Activated CD4-positive, alpha-beta T cell treated with anti-CD3 and anti-CD28 coated beads, Interleukin-10, Interleukin-2, amounts not matched to agents 100 ng/mL and 50 ng/mL, durations not matched to agents 16 hours and 8 hours (primary cell): ENCODE results near the gene POC5.
"Not testable (repeated sequence)": the region's sequence is repeated elsewhere in the genome, so short reads cannot be mapped to it uniquely, and the experiment has no call there.

Source experiments
- DNase-seq: peaks from one replicate; pipeline ENCODE4 v3.0.0-alpha.2; 2020

Gene POC5

DNA sequence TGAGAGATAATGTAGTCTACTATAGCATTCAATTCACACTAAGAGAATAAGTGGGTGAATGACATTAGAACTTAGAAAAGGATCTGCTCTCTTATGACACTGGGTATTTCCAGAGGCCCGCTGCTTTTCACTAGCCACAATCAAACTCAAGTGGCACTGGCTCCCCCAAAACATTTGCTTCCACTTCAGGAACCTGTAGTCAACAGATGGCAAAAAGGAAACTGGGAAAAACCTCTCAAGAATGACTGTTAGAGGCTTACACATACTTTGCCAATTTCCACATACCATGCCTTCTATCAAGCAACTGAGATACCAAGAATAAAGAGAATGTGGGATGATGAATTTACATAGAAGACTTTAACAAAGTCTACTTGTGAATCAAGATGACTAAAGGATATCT lies 11.2 kb downstream of the POC5 start:
- DNase-seq: no peak

DNA sequence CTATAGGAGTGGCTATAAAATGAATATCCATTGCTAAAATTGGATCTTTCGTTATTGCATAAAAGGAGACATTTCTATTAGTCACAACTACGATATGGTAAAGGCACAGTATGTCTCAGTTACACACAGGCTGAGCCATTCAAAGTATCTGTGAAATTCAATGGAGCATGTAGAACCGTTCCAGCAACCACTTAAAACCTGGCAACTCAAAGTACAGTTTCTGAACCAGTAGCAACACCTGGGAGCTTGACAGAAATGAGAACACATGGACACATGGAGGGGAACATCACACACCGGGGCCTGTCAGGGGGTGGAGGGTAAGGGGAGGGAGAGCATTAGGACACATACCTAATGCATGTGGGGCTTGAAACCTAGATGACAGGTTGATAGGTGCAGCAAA lies 15.4 kb downstream of the POC5 start:
- DNase-seq: no peak

DNA sequence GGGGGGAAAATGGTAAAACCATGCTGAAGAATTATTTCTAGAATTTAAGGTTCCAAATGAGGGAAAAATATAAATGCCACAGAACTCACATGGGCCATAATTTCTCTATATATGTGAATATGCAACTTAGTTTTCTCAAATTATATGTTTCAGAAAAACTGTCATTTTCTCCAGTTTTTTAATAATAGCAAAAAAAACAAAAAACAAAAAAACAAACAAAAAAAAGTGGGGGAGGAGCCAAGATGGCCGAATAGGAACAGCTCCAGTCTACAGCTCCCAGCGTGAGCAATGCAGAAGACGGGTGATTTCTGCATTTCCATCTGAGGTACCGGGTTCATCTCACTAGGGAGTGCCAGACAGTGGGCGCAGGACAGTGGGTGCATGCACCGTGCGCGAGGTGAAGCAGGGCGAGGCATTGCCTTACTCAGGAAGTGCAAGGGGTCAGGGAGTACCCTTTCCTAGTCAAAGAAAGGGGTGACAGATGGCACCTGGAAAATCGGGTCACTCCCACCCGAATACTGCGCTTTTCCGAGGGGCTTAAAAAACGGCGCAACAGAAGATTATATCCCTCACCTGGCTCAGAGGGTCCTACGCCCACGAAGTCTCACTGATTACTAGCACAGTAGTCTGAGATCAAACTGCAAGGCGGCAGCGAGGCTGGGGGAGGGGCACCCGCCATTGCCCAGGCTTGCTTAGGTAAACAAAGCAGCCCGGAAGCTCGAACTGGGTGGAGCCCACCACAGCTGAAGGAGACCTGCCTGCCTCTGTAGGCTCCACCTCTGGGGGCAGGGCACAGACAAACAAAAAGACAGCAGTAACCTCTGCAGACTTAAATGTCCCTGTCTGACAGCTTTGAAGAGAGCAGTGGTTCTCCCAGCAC lies 21.5 kb downstream of the POC5 start:
- not testable (repeated sequence) for DNase-seq

- no peak for DNase-seq
These were observed 22.5 kb downstream of the POC5 start for GRCh38 chr5:75694781-75695180.

GRCh38 chr5:75690669-75691068 lies 26.6 kb downstream of the POC5 start:
- peak; percentile 26 for DNase-seq

GRCh38 chr5:75686480-75686879 lies 30.8 kb downstream of the POC5 start:
- no peak for DNase-seq

DNA sequence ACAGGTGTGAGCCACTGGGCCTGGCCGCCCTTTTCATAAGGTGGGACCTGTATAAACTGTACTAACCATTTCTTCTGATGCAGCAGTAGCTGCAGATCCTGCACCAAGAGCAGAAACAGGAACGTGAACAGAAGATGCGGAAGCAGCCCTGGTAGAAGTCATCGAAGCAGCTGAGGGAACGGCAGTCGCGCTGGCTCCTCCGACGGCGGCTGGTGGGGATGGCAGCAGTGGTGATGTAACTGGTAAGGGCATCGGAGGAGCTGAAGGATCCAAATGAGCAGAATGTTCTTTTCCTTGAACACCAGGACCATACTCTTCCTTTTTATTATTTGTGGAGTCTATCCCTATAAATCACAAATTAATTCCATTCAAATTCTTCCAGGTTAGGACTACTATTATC lies 32.1 kb downstream of the POC5 start:
- DNase-seq: no peak

GRCh38 chr5:75681125-75681830 lies 36.0 kb downstream of the POC5 start:
- peak; percentile 47 for DNase-seq

- peak; percentile 47 for DNase-seq
These were observed 39.1 kb downstream of the POC5 start for GRCh38 chr5:75678155-75678554.

GRCh38 chr5:75677607-75678006 lies 39.6 kb downstream of the POC5 start:
- DNase-seq: no peak

- DNase-seq: no peak
These were observed 41.5 kb downstream of the POC5 start for GRCh38 chr5:75675783-75676182.

DNA sequence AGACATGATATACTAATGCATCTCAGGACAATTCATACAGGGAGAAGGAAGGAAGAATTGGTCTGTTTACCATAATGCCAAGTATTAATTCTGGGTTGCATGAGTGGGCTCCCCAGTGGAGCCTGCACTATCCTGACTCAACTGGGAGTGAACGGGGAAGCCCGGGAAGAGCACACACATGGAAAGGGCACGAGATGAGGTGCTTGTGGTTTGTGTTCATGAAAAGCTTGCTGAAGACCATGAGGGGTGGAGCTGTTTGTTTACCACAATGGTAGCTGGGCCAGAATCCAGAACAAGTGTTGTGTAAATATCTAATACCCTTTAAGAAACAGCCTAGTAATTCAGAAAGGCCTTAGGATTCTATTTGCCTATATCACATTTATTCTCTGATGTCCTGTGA lies 44.6 kb downstream of the POC5 start:
- DNase-seq: no peak

DNA sequence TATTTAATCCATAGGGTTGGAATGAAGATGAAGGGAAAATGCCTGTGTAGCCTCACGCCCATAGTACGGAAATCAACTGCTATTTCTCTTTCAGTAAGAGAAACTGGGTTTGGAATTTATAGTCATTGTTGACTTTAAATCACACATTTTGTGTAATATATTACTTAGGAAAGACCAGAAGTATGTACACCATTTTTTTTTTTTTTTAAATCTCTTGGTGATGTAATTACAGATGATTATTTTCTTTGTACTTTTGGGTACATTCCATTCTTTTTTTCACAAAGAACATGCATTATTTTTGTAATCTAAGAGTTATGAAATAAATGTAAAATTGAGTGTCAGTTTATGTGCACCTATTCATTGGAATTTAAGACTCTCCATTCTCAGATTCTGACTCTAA lies 45.7 kb downstream of the POC5 start:
- DNase-seq: no peak

- DNase-seq: peak; percentile 23
These were observed 46.7 kb downstream of the POC5 start for GRCh38 chr5:75670577-75670976.

- DNase-seq: peak; percentile 91
These were observed 48.1 kb downstream of the POC5 start for GRCh38 chr5:75668977-75669689.

DNA sequence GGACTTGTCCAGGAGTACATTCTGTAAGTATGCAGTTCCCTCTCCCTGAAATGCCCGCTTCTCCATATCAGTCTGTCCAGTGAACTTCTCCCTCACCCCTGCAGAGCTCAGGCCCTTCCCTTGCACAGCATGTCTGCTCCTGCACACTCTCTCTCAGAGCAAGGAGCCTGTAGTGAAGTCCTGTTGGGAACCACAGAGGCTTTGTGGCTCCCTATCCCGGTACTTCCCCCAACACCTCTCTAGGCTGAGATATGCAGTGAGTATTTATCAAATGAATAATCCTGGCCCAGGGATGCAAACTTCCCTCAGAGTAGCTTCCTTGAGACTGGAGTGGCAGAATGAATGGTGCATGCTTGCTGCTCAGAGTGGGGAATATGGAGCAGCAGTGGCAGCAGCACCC lies 48.8 kb downstream of the POC5 start:
- DNase-seq: no peak

- DNase-seq: no peak
These were observed 49.7 kb downstream of the POC5 start for GRCh38 chr5:75667586-75667985.

- no peak for DNase-seq
These were observed 50.4 kb downstream of the POC5 start for GRCh38 chr5:75666801-75667200.

DNA sequence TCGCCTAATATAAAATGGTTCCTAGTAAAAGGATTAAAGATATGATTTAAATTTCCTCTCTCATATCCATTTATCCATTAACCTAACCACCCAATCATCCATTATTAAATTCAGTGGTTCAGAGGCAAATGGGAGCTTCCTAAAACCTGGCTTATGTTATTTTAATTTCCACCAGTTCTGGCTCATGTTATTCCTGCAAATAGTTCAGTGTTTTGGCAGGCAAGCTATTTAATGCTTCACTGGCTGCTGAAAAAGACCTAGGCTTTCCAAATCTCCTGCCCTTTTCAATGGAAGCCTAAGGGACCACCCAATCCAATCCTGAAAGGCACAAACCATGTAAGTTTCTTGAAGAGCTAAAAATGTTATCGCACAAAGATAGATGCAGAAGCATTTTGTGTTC lies 52.3 kb downstream of the POC5 start:
- no peak for DNase-seq

DNA sequence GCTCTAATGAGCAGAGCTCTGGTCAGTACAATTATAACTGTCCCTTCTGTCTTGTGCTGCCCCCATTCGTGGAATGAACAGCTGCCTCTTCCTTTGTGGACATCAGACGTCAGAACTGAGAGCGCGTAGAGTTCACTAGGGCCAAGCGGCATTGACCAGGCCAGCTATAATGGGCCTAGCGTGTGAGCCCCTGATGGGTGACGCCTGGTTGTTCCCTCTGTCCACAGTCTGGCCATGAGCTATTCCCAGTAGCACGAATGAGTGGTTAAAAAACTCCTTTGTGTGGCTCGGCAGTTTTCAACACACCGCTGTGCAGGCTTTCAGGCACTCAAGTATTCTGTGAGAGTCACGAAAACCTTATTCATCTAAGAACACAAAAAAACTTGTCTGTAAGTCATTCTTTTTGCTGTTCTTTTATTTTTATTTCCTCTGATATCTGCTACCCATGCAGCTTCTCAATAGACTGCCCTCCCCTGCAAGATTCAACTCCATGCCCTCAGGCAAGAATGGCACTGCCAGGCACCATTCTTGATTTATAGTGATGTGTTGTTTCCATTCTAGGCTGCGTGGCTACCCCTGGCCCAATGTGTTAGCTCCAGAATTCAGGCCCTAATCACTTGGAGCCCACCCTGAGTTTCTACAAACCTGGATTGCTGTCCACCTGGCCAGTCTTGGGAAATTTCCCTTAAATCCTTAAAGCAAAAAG lies 53.5 kb downstream of the POC5 start:
- no peak for DNase-seq

GRCh38 chr5:75662061-75662460 lies 55.2 kb downstream of the POC5 start:
- DNase-seq: no peak

GRCh38 chr5:75660678-75661465 lies 56.4 kb downstream of the POC5 start:
- no peak for DNase-seq
